Bronchial epithelial cell (primary cell): ENCODE measurements around the gene NAPEPLD. TPM values are rescaled to one million over a fixed set of nuclear protein-coding genes. Genes with fewer than 3 reads are reported as not detected.
A peak's percentile ranks its signal among the peaks of the same experiment; 100 is the strongest.

Experiments
- DNase-seq: peaks from one replicate; pipeline ENCODE4 v3.0.0-alpha.2; 2010; ENCODE audit warnings: low read depth
- FAIRE-seq: peaks from 2 replicates; lab custom pipeline; 2011; peaks lifted over from hg19 to GRCh38; lab: Jason Lieb, UNC
- H3K27me3 ChIP-seq: 2 replicates; pipeline ENCODE4 v1.5.1; 2011; ENCODE audit warnings: low read length; ENCODE audit not compliant: control insufficient read depth, insufficient read depth
- H3K36me3 ChIP-seq: 2 replicates; pipeline ENCODE4 v1.5.1; 2011; ENCODE audit warnings: low read length; ENCODE audit not compliant: control insufficient read depth, insufficient read depth
- H3K4me3 ChIP-seq: 2 replicates; pipeline ENCODE4 v1.5.1; 2011; ENCODE audit warnings: mild to moderate bottlenecking, low read depth, low read length, control low read depth
- CTCF ChIP-seq: IDR thresholded peaks from 2 replicates; pipeline ENCODE4 v1.5.1; 2011; ENCODE audit warnings: mild to moderate bottlenecking, moderate library complexity, low read length, control low read depth, inconsistent platforms; ENCODE audit not compliant: insufficient read depth, severe bottlenecking
- total RNA-seq: library from RNA; depleted of rRNA; stranded (reverse); fragments of >200 nt; gene quantifications from 2 replicates; pipeline ENCODE4 v1.2.1, GENCODE V29; 2014

The NAPEPLD gene
- total RNA-seq, 1 donor from 2014 or later = 2.6 TPM

DNA sequence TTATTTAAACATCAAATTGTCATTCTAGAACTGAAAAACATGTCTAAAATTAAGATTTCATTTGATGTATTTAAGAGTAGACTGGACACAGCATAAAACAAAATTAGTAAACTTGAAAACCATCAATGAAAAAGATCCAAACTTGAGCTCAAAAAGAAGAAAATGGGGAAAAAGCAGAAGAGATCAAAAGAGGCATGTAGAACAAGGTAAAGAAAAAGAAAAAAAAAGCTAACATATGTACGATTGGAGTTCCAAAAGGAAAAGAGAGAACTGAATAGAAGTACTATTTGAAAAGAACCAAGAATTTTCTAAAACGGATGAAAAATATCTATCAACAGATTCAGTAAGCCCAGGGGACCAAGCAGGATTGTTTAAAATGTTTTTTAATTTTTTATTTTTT is 77.9 kb downstream of the NAPEPLD start:
- Histone ChIP-seq H3K36me3 (no peaks in the 10 kb centered on the region), H3K27me3 (no peaks in the 10 kb centered on the region), H3K4me3 (no peak overlapping the region)
- DNase-seq = no peak
- no peak for FAIRE-seq
- no peak for TF ChIP-seq CTCF

DNA sequence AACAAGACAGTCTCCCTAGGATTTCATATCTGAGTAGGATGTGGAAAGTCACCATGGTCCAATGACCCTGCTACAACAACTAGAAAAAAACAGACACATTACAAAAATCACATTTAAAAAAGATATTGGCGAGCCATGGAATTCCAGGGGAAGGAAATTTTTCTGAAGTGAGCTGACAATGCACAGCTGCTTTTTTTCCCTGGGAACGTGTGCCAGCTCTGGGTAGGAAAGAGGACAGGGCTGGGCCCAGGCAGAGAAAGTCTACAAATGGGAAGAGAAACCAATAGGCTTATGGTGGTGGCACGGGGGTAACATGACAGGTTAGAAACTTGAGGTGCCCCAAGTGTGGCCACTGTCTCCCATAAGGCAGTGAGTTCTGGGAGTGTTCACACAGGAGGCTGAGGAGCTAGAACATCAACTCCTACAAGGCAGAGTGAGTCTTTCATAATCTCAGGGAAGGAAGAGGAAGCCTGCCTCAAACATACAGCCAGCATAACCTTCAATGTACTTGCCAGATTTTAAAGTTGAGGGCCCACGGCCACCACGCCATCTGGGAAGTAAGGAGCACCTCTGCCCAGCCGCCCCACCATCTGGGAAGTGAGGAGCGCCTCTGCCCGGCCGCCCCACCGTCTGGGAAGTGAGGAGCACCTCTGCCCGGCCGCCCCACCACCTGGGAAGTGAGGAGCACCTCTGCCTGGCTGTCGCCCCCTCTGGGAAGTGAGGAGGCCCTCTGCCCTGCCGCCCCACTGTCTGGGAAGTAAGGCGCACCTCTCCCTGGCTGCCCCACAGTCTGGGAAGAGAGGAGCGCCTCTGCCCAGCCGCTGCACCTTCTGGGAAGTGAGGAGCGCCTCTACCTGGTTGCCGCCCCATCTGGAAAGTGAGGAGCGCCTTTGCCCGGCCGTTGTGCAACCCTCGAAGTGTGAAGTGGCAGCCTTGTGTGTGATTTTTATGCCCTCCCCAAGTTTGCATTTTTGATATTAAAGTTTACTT is 80.2 kb downstream of the NAPEPLD start:
- H3K27me3 ChIP-seq = no peaks in the 10 kb centered on the region
- DNase-seq = no peak
- no peaks in the 10 kb centered on the region for H3K36me3 ChIP-seq
- no peak overlapping the region for H3K4me3 ChIP-seq
- no peak for FAIRE-seq
- TF ChIP-seq CTCF = no peak

GRCh38 chr7:103065667-103066066 is 83.2 kb downstream of the NAPEPLD start:
- peak; percentile 69 for TF ChIP-seq CTCF
- Histone ChIP-seq H3K36me3 (no peaks in the 10 kb centered on the region), H3K27me3 (no peaks in the 10 kb centered on the region), H3K4me3 (no peak overlapping the region)
- peak; percentile 19 for DNase-seq
- no peak for FAIRE-seq

DNA sequence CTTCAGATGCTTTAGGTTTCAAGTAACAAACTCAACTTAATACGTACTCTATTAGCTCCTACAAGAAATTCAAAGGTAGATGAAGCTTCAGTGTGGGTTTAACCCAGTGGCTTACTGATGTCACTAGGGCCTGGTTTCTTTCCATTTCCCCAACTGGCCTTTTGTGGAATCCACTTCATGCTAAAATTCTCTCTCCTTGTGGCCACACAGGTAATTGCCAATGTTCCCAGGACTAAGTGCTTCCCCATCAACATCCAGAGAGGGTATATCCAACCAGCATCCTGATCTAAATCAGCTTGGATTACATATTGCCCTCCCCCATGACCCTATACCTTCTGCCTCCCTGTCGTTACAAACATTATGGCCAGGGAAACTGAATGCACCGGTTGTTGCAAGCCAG is 85.0 kb downstream of the NAPEPLD start:
- Histone ChIP-seq H3K36me3 (no peaks in the 10 kb centered on the region), H3K27me3 (no peaks in the 10 kb centered on the region), H3K4me3 (no peak overlapping the region)
- DNase-seq (no peak), FAIRE-seq (no peak)
- TF ChIP-seq CTCF = no peak

- no peak for FAIRE-seq
- no peaks in the 10 kb centered on the region for H3K36me3 ChIP-seq
- no peaks in the 10 kb centered on the region for H3K27me3 ChIP-seq
- no peak for DNase-seq
- no peak overlapping the region for H3K4me3 ChIP-seq
- TF ChIP-seq CTCF = no peak
These were observed 89.4 kb downstream of the NAPEPLD start for GRCh38 chr7:103059471-103059870.
